ENCODE measurements around the gene RP2. TPM values are rescaled to one million over a fixed set of nuclear protein-coding genes. Genes with fewer than 3 reads are reported as not detected.

RP2 gene
- total RNA-seq, 1 donor from 2014 or later, result 14.6 TPM

- Histone ChIP-seq H3K27me3 (ENCODE audit: control insufficient read depth in 3 of 3, insufficient read depth in 3 of 3, low read length in 3 of 3) (peaks cover 0 to 6% (median 0%) of the 10 kb centered on the region in 3 donors), H3K9ac (ENCODE audit: low read depth in 1 of 3, low read length in 3 of 3) (no peak overlapping the region), H3K4me3 (ENCODE audit: low read length in 3 of 3) (no peak overlapping the region), H3K27ac (ENCODE audit: low read depth, low read length) (no peak overlapping the region), H3K9me3 (ENCODE audit: control insufficient read depth in 3 of 3, low read length in 3 of 3) (no peaks in the 10 kb centered on the region), H3K36me3 (ENCODE audit: control insufficient read depth in 3 of 3, insufficient read depth in 3 of 3, low read length in 3 of 3) (no peaks in the 10 kb centered on the region), H3K4me1 (ENCODE audit: control insufficient read depth in 3 of 3, insufficient read depth in 3 of 3, low read length in 3 of 3) (no peaks in the 10 kb centered on the region)
Observed at GRCh38 chrX:46812445-46812844, 24.4 kb upstream of the RP2 start.

GRCh38 chrX:46814966-46815365 lies 21.9 kb upstream of the RP2 start:
- no peaks in the 10 kb centered on the region for H3K9me3 ChIP-seq (ENCODE audit: control insufficient read depth in 3 of 3, low read length in 3 of 3)
- peaks cover 0 to 6% (median 0%) of the 10 kb centered on the region in 3 donors for H3K27me3 ChIP-seq (ENCODE audit: control insufficient read depth in 3 of 3, insufficient read depth in 3 of 3, low read length in 3 of 3)
- no peaks in the 10 kb centered on the region for H3K36me3 ChIP-seq (ENCODE audit: control insufficient read depth in 3 of 3, insufficient read depth in 3 of 3, low read length in 3 of 3)
- no peak overlapping the region for H3K27ac ChIP-seq (ENCODE audit: low read depth, low read length)
- no peak overlapping the region for H3K9ac ChIP-seq (ENCODE audit: low read depth in 1 of 3, low read length in 3 of 3)
- H3K4me1 ChIP-seq (ENCODE audit: control insufficient read depth in 3 of 3, insufficient read depth in 3 of 3, low read length in 3 of 3), result no peaks in the 10 kb centered on the region
- H3K4me3 ChIP-seq (ENCODE audit: low read length in 3 of 3), result no peak overlapping the region

- H3K9ac ChIP-seq (ENCODE audit: low read depth in 1 of 3, low read length in 3 of 3), result no peak overlapping the region
- peaks cover 0 to 2% (median 0%) of the 10 kb centered on the region in 3 donors for H3K27me3 ChIP-seq (ENCODE audit: control insufficient read depth in 3 of 3, insufficient read depth in 3 of 3, low read length in 3 of 3)
- no peak overlapping the region for H3K27ac ChIP-seq (ENCODE audit: low read depth, low read length)
- H3K9me3 ChIP-seq (ENCODE audit: control insufficient read depth in 3 of 3, low read length in 3 of 3), result peaks cover 0 to 2% (median 0%) of the 10 kb centered on the region in 3 donors
- no peaks in the 10 kb centered on the region for H3K36me3 ChIP-seq (ENCODE audit: control insufficient read depth in 3 of 3, insufficient read depth in 3 of 3, low read length in 3 of 3)
- no peak overlapping the region for H3K4me3 ChIP-seq (ENCODE audit: low read length in 3 of 3)
- no peaks in the 10 kb centered on the region for H3K4me1 ChIP-seq (ENCODE audit: control insufficient read depth in 3 of 3, insufficient read depth in 3 of 3, low read length in 3 of 3)
Observed at GRCh38 chrX:46819136-46819535, 17.7 kb upstream of the RP2 start.

- peaks cover 0 to 2% (median 0%) of the 10 kb centered on the region in 3 donors for H3K27me3 ChIP-seq (ENCODE audit: control insufficient read depth in 3 of 3, insufficient read depth in 3 of 3, low read length in 3 of 3)
- H3K4me3 ChIP-seq (ENCODE audit: low read length in 3 of 3), result no peak overlapping the region
- H3K9me3 ChIP-seq (ENCODE audit: control insufficient read depth in 3 of 3, low read length in 3 of 3), result peaks cover 0 to 2% (median 0%) of the 10 kb centered on the region in 3 donors
- no peaks in the 10 kb centered on the region for H3K4me1 ChIP-seq (ENCODE audit: control insufficient read depth in 3 of 3, insufficient read depth in 3 of 3, low read length in 3 of 3)
- no peak overlapping the region for H3K9ac ChIP-seq (ENCODE audit: low read depth in 1 of 3, low read length in 3 of 3)
- no peak overlapping the region for H3K27ac ChIP-seq (ENCODE audit: low read depth, low read length)
- no peaks in the 10 kb centered on the region for H3K36me3 ChIP-seq (ENCODE audit: control insufficient read depth in 3 of 3, insufficient read depth in 3 of 3, low read length in 3 of 3)
Observed at GRCh38 chrX:46820391-46821100, 16.3 kb upstream of the RP2 start.

GRCh38 chrX:46823481-46823880 lies 13.4 kb upstream of the RP2 start:
- no peak overlapping the region for H3K9ac ChIP-seq (ENCODE audit: low read depth in 1 of 3, low read length in 3 of 3)
- H3K27ac ChIP-seq (ENCODE audit: low read depth, low read length), result no peak overlapping the region
- no peaks in the 10 kb centered on the region for H3K36me3 ChIP-seq (ENCODE audit: control insufficient read depth in 3 of 3, insufficient read depth in 3 of 3, low read length in 3 of 3)
- H3K4me1 ChIP-seq (ENCODE audit: control insufficient read depth in 3 of 3, insufficient read depth in 3 of 3, low read length in 3 of 3), result no peaks in the 10 kb centered on the region
- H3K9me3 ChIP-seq (ENCODE audit: control insufficient read depth in 3 of 3, low read length in 3 of 3), result peaks cover 0 to 2% (median 0%) of the 10 kb centered on the region in 3 donors
- no peaks in the 10 kb centered on the region for H3K27me3 ChIP-seq (ENCODE audit: control insufficient read depth in 3 of 3, insufficient read depth in 3 of 3, low read length in 3 of 3)
- no peak overlapping the region for H3K4me3 ChIP-seq (ENCODE audit: low read length in 3 of 3)

GRCh38 chrX:46831765-46832327 lies 5.0 kb upstream of the RP2 start:
- Histone ChIP-seq H3K27ac (ENCODE audit: low read depth, low read length) (no peak overlapping the region), H3K9ac (ENCODE audit: low read depth in 1 of 3, low read length in 3 of 3) (no peak overlapping the region), H3K4me1 (ENCODE audit: control insufficient read depth in 3 of 3, insufficient read depth in 3 of 3, low read length in 3 of 3) (no peaks in the 10 kb centered on the region), H3K27me3 (ENCODE audit: control insufficient read depth in 3 of 3, insufficient read depth in 3 of 3, low read length in 3 of 3) (no peaks in the 10 kb centered on the region), H3K9me3 (ENCODE audit: control insufficient read depth in 3 of 3, low read length in 3 of 3) (no peaks in the 10 kb centered on the region), H3K36me3 (ENCODE audit: control insufficient read depth in 3 of 3, insufficient read depth in 3 of 3, low read length in 3 of 3) (no peaks in the 10 kb centered on the region), H3K4me3 (ENCODE audit: low read length in 3 of 3) (no peak overlapping the region)

GRCh38 chrX:46837558-46838485 lies 979 bp downstream of the RP2 start:
- Histone ChIP-seq H3K9me3 (ENCODE audit: control insufficient read depth in 3 of 3, low read length in 3 of 3) (no peaks in the 10 kb centered on the region), H3K36me3 (ENCODE audit: control insufficient read depth in 3 of 3, insufficient read depth in 3 of 3, low read length in 3 of 3) (no peaks in the 10 kb centered on the region), H3K27ac (ENCODE audit: low read depth, low read length) (peak overlapping the region; percentile 78), H3K4me3 (ENCODE audit: low read length in 3 of 3) (peak overlapping the region; percentile 83 to 88 (median 85)), H3K4me1 (ENCODE audit: control insufficient read depth in 3 of 3, insufficient read depth in 3 of 3, low read length in 3 of 3) (no peaks in the 10 kb centered on the region), H3K9ac (ENCODE audit: low read depth in 1 of 3, low read length in 3 of 3) (peak overlapping the region; percentile 80 to 87 (median 85)), H3K27me3 (ENCODE audit: control insufficient read depth in 3 of 3, insufficient read depth in 3 of 3, low read length in 3 of 3) (no peaks in the 10 kb centered on the region)

- peak overlapping the region in 2 of 3 donors; percentile 38 to 85 for H3K4me3 ChIP-seq (ENCODE audit: low read length in 3 of 3)
- H3K9me3 ChIP-seq (ENCODE audit: control insufficient read depth in 3 of 3, low read length in 3 of 3), result no peaks in the 10 kb centered on the region
- peak overlapping the region in 1 of 3 donors; percentile 25 for H3K9ac ChIP-seq (ENCODE audit: low read depth in 1 of 3, low read length in 3 of 3)
- no peaks in the 10 kb centered on the region for H3K27me3 ChIP-seq (ENCODE audit: control insufficient read depth in 3 of 3, insufficient read depth in 3 of 3, low read length in 3 of 3)
- H3K36me3 ChIP-seq (ENCODE audit: control insufficient read depth in 3 of 3, insufficient read depth in 3 of 3, low read length in 3 of 3), result no peaks in the 10 kb centered on the region
- no peaks in the 10 kb centered on the region for H3K4me1 ChIP-seq (ENCODE audit: control insufficient read depth in 3 of 3, insufficient read depth in 3 of 3, low read length in 3 of 3)
- no peak overlapping the region for H3K27ac ChIP-seq (ENCODE audit: low read depth, low read length)
Observed at GRCh38 chrX:46838486-46838870, 1.6 kb downstream of the RP2 start.

- no peaks in the 10 kb centered on the region for H3K36me3 ChIP-seq (ENCODE audit: control insufficient read depth in 3 of 3, insufficient read depth in 3 of 3, low read length in 3 of 3)
- H3K27ac ChIP-seq (ENCODE audit: low read depth, low read length), result no peak overlapping the region
- H3K4me3 ChIP-seq (ENCODE audit: low read length in 3 of 3), result no peak overlapping the region
- no peak overlapping the region for H3K9ac ChIP-seq (ENCODE audit: low read depth in 1 of 3, low read length in 3 of 3)
- H3K9me3 ChIP-seq (ENCODE audit: control insufficient read depth in 3 of 3, low read length in 3 of 3), result no peaks in the 10 kb centered on the region
- no peaks in the 10 kb centered on the region for H3K27me3 ChIP-seq (ENCODE audit: control insufficient read depth in 3 of 3, insufficient read depth in 3 of 3, low read length in 3 of 3)
- no peaks in the 10 kb centered on the region for H3K4me1 ChIP-seq (ENCODE audit: control insufficient read depth in 3 of 3, insufficient read depth in 3 of 3, low read length in 3 of 3)
Observed at GRCh38 chrX:46838974-46839480, 2.2 kb downstream of the RP2 start.
